ENCODE results near the gene SLC17A4. TPM values are rescaled to one million over a fixed set of nuclear protein-coding genes. Genes with fewer than 3 reads are reported as not detected.

SLC17A4 gene, protein sequence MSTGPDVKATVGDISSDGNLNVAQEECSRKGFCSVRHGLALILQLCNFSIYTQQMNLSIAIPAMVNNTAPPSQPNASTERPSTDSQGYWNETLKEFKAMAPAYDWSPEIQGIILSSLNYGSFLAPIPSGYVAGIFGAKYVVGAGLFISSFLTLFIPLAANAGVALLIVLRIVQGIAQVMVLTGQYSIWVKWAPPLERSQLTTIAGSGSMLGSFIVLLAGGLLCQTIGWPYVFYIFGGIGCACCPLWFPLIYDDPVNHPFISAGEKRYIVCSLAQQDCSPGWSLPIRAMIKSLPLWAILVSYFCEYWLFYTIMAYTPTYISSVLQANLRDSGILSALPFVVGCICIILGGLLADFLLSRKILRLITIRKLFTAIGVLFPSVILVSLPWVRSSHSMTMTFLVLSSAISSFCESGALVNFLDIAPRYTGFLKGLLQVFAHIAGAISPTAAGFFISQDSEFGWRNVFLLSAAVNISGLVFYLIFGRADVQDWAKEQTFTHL
- not detected for total RNA-seq
- not detected for polyA plus RNA-seq
- long read RNA-seq, donor 1, result 0 reads
- long read RNA-seq, donor 2, result 0 reads

DNA sequence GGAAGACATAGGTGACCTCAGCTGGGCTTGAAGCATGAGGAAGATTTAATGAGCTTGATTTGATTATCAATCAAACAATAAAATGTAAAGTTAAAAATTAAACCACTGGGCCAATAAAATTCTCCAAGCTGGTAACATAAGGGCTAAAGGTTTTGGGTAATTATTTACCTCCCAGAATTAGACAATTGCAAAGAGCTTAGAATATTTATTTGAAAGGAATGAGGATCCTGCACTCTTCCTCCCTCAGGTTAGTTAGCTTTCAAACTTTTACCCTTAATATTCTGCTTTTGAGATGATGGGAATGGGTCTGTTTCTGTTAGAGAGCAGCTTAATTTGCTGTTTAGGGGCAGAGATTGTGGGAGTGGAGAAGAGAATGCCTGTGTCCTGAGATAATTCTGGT lies at the start of gene SLC17A4:
Gene SLC17A4, plus strand, starts transcription at position 208 of the 400 bp plus-strand sequence. CDS start 7,221 bp downstream, outside the sequence.
- Histone ChIP-seq H3K27ac (no peak within 1 kb of the TSS), H3K36me3 (ENCODE audit: insufficient read depth in 1 of 2, low read depth in 1 of 2) (no peaks in the 10 kb centered on the region), H3K9me3 (no peaks in the 10 kb centered on the region), H3K27me3 (ENCODE audit: insufficient read depth in 3 of 3, low read length in 2 of 3) (no peaks in the 10 kb centered on the region), H3K4me3 (no peak within 1 kb of the TSS), H3K4me1 (no peaks in the 10 kb centered on the region)
- ATAC-seq (no peak), DNase-seq (no peak)
- intact Hi-C loops (cut with DNase I), result no loop called here
- TF ChIP-seq, protein P1, sequence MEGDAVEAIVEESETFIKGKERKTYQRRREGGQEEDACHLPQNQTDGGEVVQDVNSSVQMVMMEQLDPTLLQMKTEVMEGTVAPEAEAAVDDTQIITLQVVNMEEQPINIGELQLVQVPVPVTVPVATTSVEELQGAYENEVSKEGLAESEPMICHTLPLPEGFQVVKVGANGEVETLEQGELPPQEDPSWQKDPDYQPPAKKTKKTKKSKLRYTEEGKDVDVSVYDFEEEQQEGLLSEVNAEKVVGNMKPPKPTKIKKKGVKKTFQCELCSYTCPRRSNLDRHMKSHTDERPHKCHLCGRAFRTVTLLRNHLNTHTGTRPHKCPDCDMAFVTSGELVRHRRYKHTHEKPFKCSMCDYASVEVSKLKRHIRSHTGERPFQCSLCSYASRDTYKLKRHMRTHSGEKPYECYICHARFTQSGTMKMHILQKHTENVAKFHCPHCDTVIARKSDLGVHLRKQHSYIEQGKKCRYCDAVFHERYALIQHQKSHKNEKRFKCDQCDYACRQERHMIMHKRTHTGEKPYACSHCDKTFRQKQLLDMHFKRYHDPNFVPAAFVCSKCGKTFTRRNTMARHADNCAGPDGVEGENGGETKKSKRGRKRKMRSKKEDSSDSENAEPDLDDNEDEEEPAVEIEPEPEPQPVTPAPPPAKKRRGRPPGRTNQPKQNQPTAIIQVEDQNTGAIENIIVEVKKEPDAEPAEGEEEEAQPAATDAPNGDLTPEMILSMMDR (IDR thresholded peaks at IDR 0.05), result no peak

DNA sequence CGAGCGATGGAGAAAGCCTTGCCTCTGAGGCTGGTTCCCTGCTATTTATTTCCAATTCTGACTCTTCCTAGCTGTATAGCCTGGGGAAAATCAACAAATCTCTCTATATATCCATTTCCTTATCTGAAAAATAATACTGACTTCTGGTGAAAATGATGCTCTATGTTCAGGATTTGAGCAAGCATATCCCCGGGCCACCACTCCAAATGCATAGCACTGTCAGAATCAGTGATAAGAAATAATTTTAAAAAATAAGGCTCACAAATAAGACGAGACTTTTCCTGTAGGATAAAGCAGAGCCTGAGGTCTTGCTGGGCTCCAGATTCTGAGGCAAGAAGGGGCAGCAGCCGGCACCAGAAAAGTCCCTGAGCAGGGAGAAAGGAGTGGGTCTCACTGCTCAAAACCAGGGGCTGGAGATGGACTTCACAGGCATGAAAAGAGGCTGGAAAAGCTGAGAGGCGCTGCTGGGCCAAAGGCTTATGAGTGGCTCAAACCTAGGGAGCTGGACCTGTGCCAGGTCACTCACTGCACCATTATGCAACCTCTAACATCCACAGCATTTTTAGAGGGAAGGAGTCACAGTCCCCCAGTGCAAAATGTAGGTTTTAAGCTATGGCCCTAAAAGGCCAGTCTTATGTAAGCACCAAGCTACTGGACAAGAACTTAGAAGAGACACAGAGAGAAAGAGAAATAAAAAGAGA lies 48.1 kb upstream of the SLC17A4 start:
- no peaks in the 10 kb centered on the region for H3K9me3 ChIP-seq
- ATAC-seq (no peak), DNase-seq (peak; percentile 27 to 47)
- TF ChIP-seq, protein P1 (IDR thresholded peaks at IDR 0.05), result no peak
- no peak overlapping the region for H3K27ac ChIP-seq
- no peaks in the 10 kb centered on the region for H3K4me1 ChIP-seq
- no peaks in the 10 kb centered on the region for H3K36me3 ChIP-seq (ENCODE audit: insufficient read depth in 1 of 2, low read depth in 1 of 2)
- H3K4me3 ChIP-seq, result no peak overlapping the region
- H3K27me3 ChIP-seq (ENCODE audit: insufficient read depth in 3 of 3, low read length in 2 of 3), result no peaks in the 10 kb centered on the region
- WGBS, 3 donors, result 75 to 79% (median 76%) methylated on average over 6 of the region's 6 CpGs
- intact Hi-C loops (cut with DNase I), result no loop called here

- Histone ChIP-seq H3K4me1 (no peaks in the 10 kb centered on the region), H3K9me3 (no peaks in the 10 kb centered on the region), H3K27me3 (ENCODE audit: insufficient read depth in 3 of 3, low read length in 2 of 3) (no peaks in the 10 kb centered on the region), H3K36me3 (ENCODE audit: insufficient read depth in 1 of 2, low read depth in 1 of 2) (no peaks in the 10 kb centered on the region), H3K4me3 (no peak overlapping the region), H3K27ac (no peak overlapping the region)
- ATAC-seq, result no peak
- no peak for DNase-seq
- WGBS, 3 donors, result 84 to 89% (median 89%) methylated on average over 10 of the region's 10 CpGs
- intact Hi-C loops (cut with DNase I), result no loop called here
- TF ChIP-seq, protein P1 (IDR thresholded peaks at IDR 0.05), result no peak
Measured at GRCh38 chr6:25709761-25710160, 44.8 kb upstream of the SLC17A4 start.

- no peaks in the 10 kb centered on the region for H3K9me3 ChIP-seq
- TF ChIP-seq, protein P1 (IDR thresholded peaks at IDR 0.05), result no peak
- H3K4me3 ChIP-seq, result no peak overlapping the region
- WGBS, 3 donors, result 74 to 78% (median 77%) methylated on average over 14 of the region's 14 CpGs
- H3K36me3 ChIP-seq (ENCODE audit: insufficient read depth in 1 of 2, low read depth in 1 of 2), result no peaks in the 10 kb centered on the region
- intact Hi-C loops (cut with DNase I), result no loop called here
- no peaks in the 10 kb centered on the region for H3K27me3 ChIP-seq (ENCODE audit: insufficient read depth in 3 of 3, low read length in 2 of 3)
- no peaks in the 10 kb centered on the region for H3K4me1 ChIP-seq
- ATAC-seq (no peak), DNase-seq (no peak)
- H3K27ac ChIP-seq, result no peak overlapping the region
Measured at GRCh38 chr6:25710287-25710686, 44.3 kb upstream of the SLC17A4 start.
